Activated CD4-positive, alpha-beta T cell treated with anti-CD3 and anti-CD28 coated beads, Interleukin-2, amount 50 U/mL, for 1 hour (primary cell): ENCODE data around the gene TMEM212.
"Not testable (repeated sequence)": the region's sequence is repeated elsewhere in the genome, so short reads cannot be mapped to it uniquely, and the experiment has no call there.

Experiments
- DNase-seq: peaks from one replicate; pipeline ENCODE4 v3.0.0-alpha.2; 2020

TMEM212 gene

GRCh38 chr3:171813278-171813896, 29.8 kb upstream of the TMEM212 start:
- no peak for DNase-seq

DNA sequence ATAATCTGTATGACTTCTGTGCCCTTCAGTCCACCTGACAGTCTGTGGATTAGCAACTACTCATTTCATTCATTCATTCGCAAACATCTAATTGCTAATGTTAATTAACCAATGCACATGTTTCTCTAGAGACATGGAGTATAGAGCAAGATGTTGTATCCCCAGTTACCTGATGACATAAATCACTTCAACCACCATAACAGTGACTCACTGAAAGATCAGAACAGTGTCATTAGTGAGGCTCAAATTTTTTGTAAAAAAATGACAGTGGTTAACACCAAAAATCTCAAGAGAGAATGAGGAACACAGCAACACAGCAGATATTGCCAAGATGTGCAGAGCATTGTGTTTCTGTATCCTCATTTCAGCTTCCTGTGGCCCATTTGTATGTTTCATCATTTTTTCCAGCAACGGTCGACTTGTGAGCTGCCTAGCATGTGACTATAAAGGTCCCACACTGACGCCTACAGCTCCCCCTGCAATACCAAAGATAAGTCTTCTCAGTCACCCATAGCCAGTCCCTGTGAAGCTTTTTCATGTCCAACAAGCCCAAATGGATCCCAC, 29.2 kb upstream of the TMEM212 start:
- DNase-seq, result no peak

DNA sequence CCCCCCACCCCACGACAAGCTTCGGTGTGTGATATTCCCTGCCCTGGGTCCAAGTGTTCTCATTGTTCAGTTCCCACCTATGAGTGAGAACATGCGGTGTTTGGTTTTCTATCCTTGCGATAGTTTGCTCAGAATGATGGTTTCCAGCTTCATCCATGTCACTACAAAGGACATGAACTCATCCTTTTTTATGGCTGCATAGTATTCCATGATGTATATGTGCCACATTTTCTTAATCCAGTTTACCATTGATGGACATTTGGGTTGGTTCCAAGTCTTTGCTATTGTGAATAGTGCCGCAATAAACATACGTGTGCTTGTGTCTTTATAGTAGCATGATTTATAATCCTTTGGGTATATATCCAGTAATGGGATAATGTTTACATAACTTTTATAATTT, 28.5 kb upstream of the TMEM212 start:
- DNase-seq, result not testable (repeated sequence)

DNA sequence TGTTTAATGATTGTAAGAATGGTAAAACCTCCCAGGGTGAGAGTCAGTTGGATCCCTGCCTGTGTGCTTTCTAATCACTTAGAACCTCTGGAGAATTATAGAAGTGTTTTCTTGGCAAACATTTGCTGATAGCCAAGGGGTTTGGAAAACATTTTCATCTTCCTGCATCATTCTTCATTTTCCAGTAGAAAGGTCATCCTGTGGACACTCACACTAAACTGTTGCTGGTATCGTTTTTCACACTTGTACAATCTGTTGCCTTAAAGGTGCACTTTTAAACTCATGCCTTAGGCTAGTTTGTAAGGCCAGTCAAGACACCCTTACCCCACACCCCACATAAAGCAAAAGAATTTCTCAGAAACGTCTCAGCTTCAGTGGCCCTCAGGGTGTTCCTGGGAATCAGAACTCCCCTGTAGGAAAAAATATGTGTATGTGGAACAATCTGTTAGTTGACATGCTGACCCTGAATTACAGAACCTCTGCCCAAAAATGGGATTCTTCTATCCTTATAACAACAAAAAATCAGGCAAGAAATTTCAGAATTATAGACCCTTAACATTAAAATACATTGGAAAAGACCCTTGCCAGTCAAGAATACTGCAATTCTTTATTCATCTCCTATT, 27.1 kb upstream of the TMEM212 start:
- no peak for DNase-seq

- no peak for DNase-seq
Observed at GRCh38 chr3:171817074-171817800, 25.9 kb upstream of the TMEM212 start.

DNA sequence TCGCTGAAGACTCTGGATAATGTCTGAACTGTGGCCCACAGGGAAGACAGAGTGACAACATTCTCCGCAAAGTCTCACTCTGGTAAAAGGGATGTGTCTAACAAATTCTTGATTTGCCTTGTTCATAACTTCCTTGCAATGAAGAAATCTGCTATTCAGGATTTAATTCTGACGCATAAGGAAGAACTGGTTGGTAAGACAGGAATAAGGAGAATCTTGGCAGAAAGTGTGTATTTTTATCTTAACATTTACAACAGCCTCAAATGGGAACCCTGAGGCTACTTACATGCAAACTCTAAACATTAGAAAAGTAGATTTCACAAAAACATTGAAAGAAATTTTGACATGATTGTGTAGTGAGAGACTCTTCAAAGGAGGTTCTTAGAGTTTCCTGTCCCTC, 22.1 kb upstream of the TMEM212 start:
- no peak for DNase-seq

- DNase-seq, result no peak
Observed at GRCh38 chr3:171821778-171822358, 21.3 kb upstream of the TMEM212 start.

- no peak for DNase-seq
Observed at GRCh38 chr3:171822431-171823106, 20.6 kb upstream of the TMEM212 start.

GRCh38 chr3:171824116-171824515, 19.0 kb upstream of the TMEM212 start:
- no peak for DNase-seq

DNA sequence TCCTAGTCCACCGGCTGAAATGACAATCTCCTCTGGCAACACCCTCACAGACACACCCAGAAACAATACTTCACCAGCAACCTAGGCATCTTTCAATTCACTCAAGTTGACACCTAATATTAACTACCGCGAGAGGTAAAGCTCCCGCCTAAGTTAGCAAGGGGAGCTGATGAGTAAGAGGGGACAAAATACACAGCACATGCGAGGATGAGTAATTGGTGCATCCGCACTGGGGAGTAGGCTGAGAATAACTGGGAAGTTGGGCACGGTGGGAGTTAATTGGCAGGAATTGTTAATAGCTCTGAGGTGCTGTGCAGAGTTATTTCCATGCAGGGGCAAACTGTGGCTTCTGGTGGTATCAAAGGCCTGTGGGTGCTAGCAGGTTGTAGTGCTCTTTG, 18.3 kb upstream of the TMEM212 start:
- no peak for DNase-seq

DNA sequence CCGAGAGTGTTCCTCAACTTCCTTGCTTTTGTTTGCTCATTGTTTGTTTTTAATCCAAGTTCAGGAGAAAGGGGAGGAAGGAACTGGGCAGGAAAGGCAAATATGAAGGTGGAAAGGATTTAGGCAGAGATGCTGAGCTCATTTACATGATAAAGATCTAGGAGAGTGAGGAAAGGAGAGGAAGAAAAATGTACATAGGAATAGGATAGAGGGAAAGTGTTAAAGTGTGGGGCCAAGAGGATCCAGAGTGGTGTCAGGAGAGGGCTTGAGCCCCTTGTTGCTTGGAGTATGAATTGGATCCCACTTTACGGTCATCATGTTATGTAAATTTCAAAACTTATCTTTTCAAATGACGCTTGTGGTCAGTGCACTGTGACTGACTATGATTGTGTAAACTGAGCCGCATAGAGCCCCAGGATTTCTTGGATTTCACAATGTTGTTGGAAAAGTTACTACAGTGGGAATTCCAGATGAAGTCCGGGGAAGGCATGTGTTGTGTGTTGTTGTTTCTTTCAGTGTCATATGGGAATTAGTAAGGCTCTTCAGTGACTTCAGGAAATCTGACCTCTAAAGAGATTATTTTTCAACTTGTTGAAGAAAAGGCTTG, 17.8 kb upstream of the TMEM212 start:
- DNase-seq, result no peak

GRCh38 chr3:171827385-171827784, 15.8 kb upstream of the TMEM212 start:
- no peak for DNase-seq

- DNase-seq, result no peak
Observed at GRCh38 chr3:171827836-171828458, 15.2 kb upstream of the TMEM212 start.

DNA sequence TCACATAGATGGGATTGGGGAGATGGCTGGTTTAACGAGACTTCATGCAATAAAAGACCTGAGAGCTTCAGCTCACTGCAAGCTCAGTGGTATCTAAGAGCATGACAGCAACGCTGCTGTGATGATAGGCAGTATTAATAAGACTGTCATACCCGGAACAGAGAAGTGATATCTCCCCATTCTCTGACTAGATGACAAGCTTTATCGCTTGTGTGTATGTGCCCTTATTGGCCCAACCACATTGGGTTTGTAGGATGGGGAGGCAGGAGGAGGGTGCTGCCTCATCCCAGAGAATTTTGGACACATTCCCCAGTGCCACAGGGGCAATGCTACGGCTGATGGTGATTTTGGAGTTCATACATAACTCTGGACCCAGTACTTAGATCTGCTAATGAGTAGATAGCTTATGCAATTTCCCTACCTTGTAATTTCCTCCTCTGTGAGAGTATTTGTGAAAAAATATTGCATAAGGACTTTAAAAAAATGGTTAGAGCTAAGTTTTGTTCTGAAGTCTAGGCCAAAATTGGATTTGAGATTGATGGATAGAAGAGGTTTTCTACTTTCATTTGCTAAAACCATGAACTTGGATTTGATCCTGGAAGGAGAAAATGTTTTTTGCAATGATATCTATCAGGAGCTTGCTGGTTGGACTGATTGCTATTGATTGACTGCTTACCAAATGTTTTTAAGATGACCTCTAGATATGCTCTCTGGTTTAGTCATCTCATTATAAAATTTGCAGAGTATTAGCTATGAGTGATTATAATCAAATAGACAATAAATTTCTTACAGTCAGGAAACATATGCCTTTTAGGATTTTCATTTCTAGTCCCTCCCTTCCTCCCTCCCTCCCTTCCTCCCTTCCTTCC, 14.0 kb upstream of the TMEM212 start:
- no peak for DNase-seq

- DNase-seq, result no peak
Observed at GRCh38 chr3:171829841-171830517, 13.2 kb upstream of the TMEM212 start.

DNA sequence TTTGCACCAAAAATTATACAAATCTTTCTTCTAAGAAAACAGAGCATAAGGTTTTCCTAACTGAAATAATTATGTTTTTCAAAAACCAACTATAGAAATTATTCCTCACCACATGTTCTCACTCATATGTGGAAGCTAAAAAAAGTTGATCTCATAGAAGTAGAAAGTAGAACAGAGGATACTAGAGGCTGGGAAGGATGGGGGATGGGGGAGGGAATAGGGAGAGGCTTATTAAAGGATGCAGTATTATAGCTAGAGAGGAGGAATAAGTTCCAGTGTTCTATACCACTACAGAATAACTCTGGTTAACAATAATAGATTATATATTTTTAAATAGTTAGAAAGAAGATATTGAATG, 12.7 kb upstream of the TMEM212 start:
- no peak for DNase-seq

GRCh38 chr3:171831936-171832335, 11.2 kb upstream of the TMEM212 start:
- DNase-seq, result no peak

DNA sequence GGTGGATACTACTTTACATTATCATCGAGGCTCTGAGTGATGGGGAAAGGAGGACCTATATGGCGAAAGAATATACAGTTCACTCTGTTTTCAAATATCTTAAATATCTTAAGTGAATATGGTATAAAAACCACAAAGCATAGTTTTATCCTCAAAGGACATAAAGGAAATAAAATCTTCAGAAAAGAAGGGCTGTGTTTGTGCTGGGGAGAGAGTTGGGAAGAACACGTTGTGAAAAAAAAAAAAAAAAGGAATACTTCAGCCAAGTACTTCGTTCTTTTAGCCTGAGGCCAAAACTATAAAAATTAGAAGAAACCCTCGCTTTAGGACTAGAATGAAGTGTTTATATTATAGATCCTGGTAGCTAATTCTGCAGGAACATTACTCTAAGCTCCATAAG, 10.2 kb upstream of the TMEM212 start:
- no peak for DNase-seq

DNA sequence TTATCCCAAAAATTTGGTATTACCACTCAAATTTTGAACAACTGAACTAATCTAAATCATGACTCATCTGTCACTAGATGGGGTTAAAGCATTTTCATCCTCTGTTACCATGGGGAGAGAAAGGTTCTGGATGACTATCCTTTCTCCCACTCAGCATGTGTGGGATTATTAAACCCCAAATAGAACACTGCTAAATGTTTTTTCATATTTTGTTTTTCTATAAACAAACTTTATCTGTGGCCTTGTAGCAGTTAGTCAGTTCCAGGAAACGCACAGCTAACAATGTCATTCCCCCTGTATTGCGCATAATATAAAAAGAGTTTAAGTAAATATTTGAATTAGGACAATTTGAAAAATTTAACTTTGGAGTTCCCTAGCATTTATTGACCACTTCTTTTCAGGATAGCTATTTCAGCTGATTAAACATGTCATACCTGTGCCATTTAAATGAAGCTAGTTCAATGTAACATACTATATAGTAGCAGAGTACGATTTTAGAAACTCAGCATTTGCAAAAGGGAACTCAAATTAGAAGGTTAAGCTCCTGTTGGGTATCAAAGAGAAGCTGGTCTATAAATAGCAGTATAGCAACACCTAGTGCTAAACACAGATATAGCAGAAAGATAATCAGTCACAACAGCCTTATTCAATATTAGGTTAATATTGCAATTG, 9.2 kb upstream of the TMEM212 start:
- no peak for DNase-seq

DNA sequence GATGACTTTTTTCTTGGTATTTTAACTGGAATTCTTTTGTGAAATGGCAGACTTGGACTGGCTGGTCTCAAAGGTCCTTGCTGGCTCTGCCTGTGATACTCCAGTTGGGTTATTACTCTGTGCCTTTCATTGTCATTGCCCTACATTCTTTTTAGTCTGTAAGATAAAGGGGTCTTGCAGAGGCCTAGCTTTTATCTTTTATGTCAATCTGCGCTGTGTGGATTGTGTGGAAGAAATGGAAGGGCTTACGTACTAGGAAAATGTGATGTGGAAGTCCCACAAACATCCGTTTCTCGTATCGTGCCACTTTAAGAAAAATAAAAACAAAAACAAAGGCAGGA, 8.7 kb upstream of the TMEM212 start:
- DNase-seq, result no peak
